ENCODE data around the gene ASB1. TPM values are rescaled to one million over a fixed set of nuclear protein-coding genes. Genes with fewer than 3 reads are reported as not detected.

The ASB1 gene
- total RNA-seq, 2 experiments from 2014 or later, result 14.3 to 19.6 TPM

GRCh38 chr2:238406221-238406997 is 20.3 kb upstream of the ASB1 start:
- ATAC-seq (ENCODE audit: poor library complexity) (no peak), DNase-seq (no peak)
- CTCF ChIA-PET, result no interaction called here
- no peaks in the 10 kb centered on the region for H3K36me3 Mint-ChIP-seq (ENCODE audit: low read depth)
- Histone ChIP-seq H3K27me3 (ENCODE audit: control insufficient read depth in 1 of 2, insufficient read depth in 2 of 2, low read length in 2 of 2) (no peaks in the 10 kb centered on the region), H3K4me1 (ENCODE audit: insufficient read depth, low read length) (peaks cover 7% of the 10 kb centered on the region), H3K4me3 (ENCODE audit: low read length) (no peak overlapping the region), H3K36me3 (ENCODE audit: insufficient read depth, low read length) (no peaks in the 10 kb centered on the region), H3K9me3 (ENCODE audit: control insufficient read depth in 1 of 2, insufficient read depth in 1 of 2, low read length in 2 of 2) (no peaks in the 10 kb centered on the region), H3K27ac (ENCODE audit: low read depth in 1 of 2, low read length in 2 of 2) (no peak overlapping the region)
- intact Hi-C loops (cut with DNase I, micrococcal nuclease), result no loop called here
- H3K9me3 Mint-ChIP-seq, result no peaks in the 10 kb centered on the region
- no peak overlapping the region for H3K4me3 Mint-ChIP-seq
- POLR2A ChIA-PET, result no interaction called here
- H3K27ac Mint-ChIP-seq, result no peak overlapping the region
- no peaks in the 10 kb centered on the region for H3K27me3 Mint-ChIP-seq
- H3K4me1 Mint-ChIP-seq (ENCODE audit: low read depth), result no peaks in the 10 kb centered on the region
- TF ChIP-seq CTCF (IDR thresholded peaks at IDR 0.05), result no peak

- CTCF ChIA-PET, result no interaction called here
- no peak overlapping the region for H3K27ac ChIP-seq (ENCODE audit: low read depth in 1 of 2, low read length in 2 of 2)
- H3K4me1 Mint-ChIP-seq (ENCODE audit: low read depth), result no peaks in the 10 kb centered on the region
- no peaks in the 10 kb centered on the region for H3K36me3 ChIP-seq (ENCODE audit: insufficient read depth, low read length)
- ATAC-seq (ENCODE audit: poor library complexity) (no peak), DNase-seq (no peak)
- H3K36me3 Mint-ChIP-seq (ENCODE audit: low read depth), result no peaks in the 10 kb centered on the region
- H3K4me1 ChIP-seq (ENCODE audit: insufficient read depth, low read length), result peaks cover 7% of the 10 kb centered on the region
- H3K9me3 ChIP-seq (ENCODE audit: control insufficient read depth in 1 of 2, insufficient read depth in 1 of 2, low read length in 2 of 2), result no peaks in the 10 kb centered on the region
- H3K27ac Mint-ChIP-seq, result no peak overlapping the region
- no peak for TF ChIP-seq CTCF (IDR thresholded peaks at IDR 0.05)
- H3K9me3 Mint-ChIP-seq, result no peaks in the 10 kb centered on the region
- POLR2A ChIA-PET, result no interaction called here
- H3K27me3 Mint-ChIP-seq, result no peaks in the 10 kb centered on the region
- no peaks in the 10 kb centered on the region for H3K27me3 ChIP-seq (ENCODE audit: control insufficient read depth in 1 of 2, insufficient read depth in 2 of 2, low read length in 2 of 2)
- intact Hi-C loops (cut with DNase I, micrococcal nuclease), result no loop called here
- no peak overlapping the region for H3K4me3 Mint-ChIP-seq
- no peak overlapping the region for H3K4me3 ChIP-seq (ENCODE audit: low read length)
These were observed 19.8 kb upstream of the ASB1 start for GRCh38 chr2:238406998-238407285.

GRCh38 chr2:238407566-238407965 is 19.2 kb upstream of the ASB1 start:
- intact Hi-C loops (cut with DNase I, micrococcal nuclease), result no loop called here
- Mint-ChIP-seq H3K36me3 (ENCODE audit: low read depth) (no peaks in the 10 kb centered on the region), H3K9me3 (no peaks in the 10 kb centered on the region), H3K27ac (no peak overlapping the region), H3K4me3 (no peak overlapping the region), H3K27me3 (no peaks in the 10 kb centered on the region), H3K4me1 (ENCODE audit: low read depth) (no peaks in the 10 kb centered on the region)
- ChIA-PET POLR2A (no interaction called here), CTCF (no interaction called here)
- H3K4me1 ChIP-seq (ENCODE audit: insufficient read depth, low read length), result peaks cover 7% of the 10 kb centered on the region
- DNase-seq, result no peak
- no peaks in the 10 kb centered on the region for H3K9me3 ChIP-seq (ENCODE audit: control insufficient read depth in 1 of 2, insufficient read depth in 1 of 2, low read length in 2 of 2)
- H3K27me3 ChIP-seq (ENCODE audit: control insufficient read depth in 1 of 2, insufficient read depth in 2 of 2, low read length in 2 of 2), result no peaks in the 10 kb centered on the region
- ATAC-seq (ENCODE audit: poor library complexity), result no peak
- H3K4me3 ChIP-seq (ENCODE audit: low read length), result no peak overlapping the region
- H3K27ac ChIP-seq (ENCODE audit: low read depth in 1 of 2, low read length in 2 of 2), result no peak overlapping the region
- TF ChIP-seq CTCF (IDR thresholded peaks at IDR 0.05), result no peak
- no peaks in the 10 kb centered on the region for H3K36me3 ChIP-seq (ENCODE audit: insufficient read depth, low read length)

Measured in CD4-positive, alpha-beta T cell (primary cell).